LNCAP (cell line): ENCODE data around the gene SLU7.
A peak's percentile ranks its signal among the peaks of the same experiment; 100 is the strongest.

ENCODE experiments used
- CTCF ChIP-seq: fragments of 450-650 bp; IDR thresholded peaks from 2 replicates; pipeline ENCODE4 v1.5.1; 2017; ENCODE audit warnings: mild to moderate bottlenecking

SLU7 gene

GRCh38 chr5:160449458-160449857 lies 30.6 kb upstream of the SLU7 start:
- TF ChIP-seq CTCF, result no peak

GRCh38 chr5:160448886-160449285 lies 30.0 kb upstream of the SLU7 start:
- no peak for TF ChIP-seq CTCF

DNA sequence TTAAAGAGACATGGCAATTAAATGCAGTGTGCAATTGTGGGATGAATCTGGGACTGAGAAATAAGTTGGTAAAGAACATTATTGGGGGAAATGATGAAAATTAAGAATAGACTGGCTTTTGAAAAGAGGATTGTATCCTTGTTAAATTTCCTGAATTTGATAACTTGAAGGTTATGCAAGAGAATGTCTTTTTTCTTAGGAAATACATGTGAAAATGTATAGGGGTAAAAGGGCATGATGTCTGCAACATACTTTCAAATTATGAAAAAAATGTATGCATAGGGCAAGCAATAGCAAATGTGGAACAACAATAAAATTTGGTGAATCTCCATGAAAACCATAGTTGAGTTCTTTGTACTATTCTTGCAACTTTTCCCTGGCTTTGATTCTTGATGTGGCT lies 26.9 kb upstream of the SLU7 start:
- TF ChIP-seq CTCF, result no peak

DNA sequence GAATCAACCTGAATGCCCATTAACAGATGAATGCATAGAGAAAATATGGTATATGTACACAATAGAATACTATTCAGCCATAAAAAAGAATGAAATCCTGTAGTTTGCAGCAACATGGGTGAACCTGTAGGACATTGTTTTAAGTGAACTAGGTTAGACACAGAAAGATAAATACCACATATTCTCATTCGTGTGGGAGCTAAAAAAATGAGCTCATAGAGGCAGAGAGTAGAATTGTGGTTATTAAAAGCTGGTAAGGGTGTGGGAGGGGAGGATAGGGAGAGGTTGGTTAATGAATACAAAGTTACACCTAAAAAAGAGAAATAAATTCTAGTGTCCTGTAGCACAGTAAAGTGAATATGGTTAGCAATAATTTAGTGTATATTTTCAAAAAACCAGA lies 26.3 kb upstream of the SLU7 start:
- no peak for TF ChIP-seq CTCF

DNA sequence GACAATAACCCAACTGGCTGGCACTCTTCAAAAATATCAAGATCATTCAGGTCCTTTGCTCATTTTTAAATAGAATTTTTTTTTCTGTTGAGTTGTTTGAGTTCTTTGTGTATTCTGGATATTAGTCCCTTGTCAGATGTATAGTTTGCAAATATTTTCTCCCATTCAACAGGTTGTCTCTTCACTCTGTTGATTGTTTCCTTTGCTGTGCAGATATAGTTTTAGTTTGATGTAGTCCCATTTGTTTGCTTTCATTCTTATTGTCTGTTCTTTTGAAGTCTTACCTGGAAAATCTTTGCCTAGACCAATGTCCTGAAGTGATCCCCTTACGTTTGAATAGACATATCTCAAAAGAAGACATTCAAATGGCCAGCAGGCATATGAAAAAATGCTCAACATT lies 25.5 kb upstream of the SLU7 start:
- no peak for TF ChIP-seq CTCF

DNA sequence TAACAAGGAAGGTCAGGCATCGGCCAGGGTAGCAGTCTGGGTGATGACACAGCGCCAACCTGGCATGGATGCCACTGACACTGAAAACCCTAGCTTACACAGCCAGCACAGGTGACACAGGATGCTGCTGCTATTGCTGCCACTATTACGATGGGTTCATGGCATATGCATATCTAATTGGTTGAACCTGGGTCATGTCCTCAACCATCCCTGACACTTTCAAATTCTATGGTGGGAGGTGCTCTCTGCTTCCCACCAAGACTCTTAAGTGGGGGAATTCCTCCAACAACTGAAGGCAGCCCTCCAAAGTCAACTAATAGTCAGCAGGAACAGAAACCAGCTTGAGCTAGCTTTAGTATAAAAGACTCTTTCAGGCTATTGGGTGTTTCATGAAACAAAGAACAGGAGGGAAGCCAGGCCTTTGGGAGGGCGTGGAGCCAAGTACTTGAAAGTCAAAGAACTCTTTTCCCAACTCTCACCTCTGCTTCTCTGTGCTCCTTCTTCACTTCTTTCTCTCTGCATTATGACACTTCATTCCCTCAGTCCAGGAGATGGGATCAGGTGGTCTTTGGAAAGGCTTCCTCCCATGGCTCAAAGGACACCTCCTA lies 24.0 kb upstream of the SLU7 start:
- TF ChIP-seq CTCF, result no peak

- no peak for TF ChIP-seq CTCF
These were observed 22.5 kb upstream of the SLU7 start for GRCh38 chr5:160441311-160441781.

GRCh38 chr5:160439205-160439600 lies 20.3 kb upstream of the SLU7 start:
- peak; percentile 91 for TF ChIP-seq CTCF
